Heart right ventricle (tissue), 16 donors: ENCODE data around the gene MYO5C. TPM values are rescaled to one million over a fixed set of nuclear protein-coding genes. Genes with fewer than 3 reads are reported as not detected.

Experiments
- ATAC-seq, 8 donors: fragments of 200-7000 bp; cut with Tn5 transposase; one replicate each; pipeline ENCODE4 v1.9.1; 2020; ENCODE audit warnings: mild to moderate bottlenecking in 8 of 8, moderate library complexity in 8 of 8, moderate number of reproducible peaks in 1 of 8
- DNase-seq, 2 donors: peaks; one replicate each; pipeline ENCODE4 v3.0.0-alpha.2; 2020
- H3K27ac ChIP-seq, 10 donors: fragments of 200-600 bp; sonication (generic) in 2 of 10; one replicate each; pipeline versions ENCODE4 v1.5.0 to v1.8.0; 2020 to 2022; ENCODE audit warnings: mild to moderate bottlenecking in 3 of 10
- H3K27me3 ChIP-seq, 7 donors: fragments of 200-600 bp; one replicate each; pipeline ENCODE4 v1.8.0; 2021 to 2022; ENCODE audit warnings: mild to moderate bottlenecking in 2 of 7
- H3K36me3 ChIP-seq, 9 donors: fragments of 200-600 bp; sonication (generic) in 1 of 9; one replicate each; pipeline versions ENCODE4 v1.5.0 to v1.8.0; 2020 to 2022; ENCODE audit warnings: mild to moderate bottlenecking in 2 of 9
- H3K4me1 ChIP-seq, 9 donors: fragments of 200-600 bp; sonication (generic) in 1 of 9; one replicate each; pipeline versions ENCODE4 v1.5.0 to v1.8.0; 2020 to 2022; ENCODE audit warnings: mild to moderate bottlenecking in 4 of 9
- H3K4me3 ChIP-seq, 10 donors: fragments of 200-600 bp; sonication (generic) in 2 of 10; one replicate each; pipeline versions ENCODE4 v1.5.0 to v1.8.0; 2020 to 2022; ENCODE audit warnings: mild to moderate bottlenecking in 7 of 10, moderate library complexity in 2 of 10
- H3K9me3 ChIP-seq, 11 donors: fragments of 200-600 bp in 10 of 11; sonication (generic) in 2 of 11; one replicate each; pipeline versions ENCODE4 v1.5.0 to v1.8.0; 2013 to 2022; ENCODE audit warnings: mild to moderate bottlenecking in 2 of 11, control low read depth in 1 of 11, moderate library complexity in 1 of 11
- CTCF ChIP-seq, 9 donors: fragments of 200-600 bp; sonication (generic) in 2 of 9; IDR thresholded peaks; one replicate each; pipeline versions ENCODE4 v1.5.0 to v1.8.0; 2021 to 2022; ENCODE audit warnings: antibody characterized with exemption in 9 of 9, mild to moderate bottlenecking in 5 of 9, moderate library complexity in 1 of 9
- WGBS, 2 donors: extraction: QIAGEN DNeasy Blood & Tissue Kit; methylation state at CpG; one replicate each; pipeline ENCODE4 v1.1.7; 2013; ENCODE audit warnings: inconsistent platforms in 1 of 2; 5-methylcytosine and 5-hydroxymethylcytosine counted together
- intact Hi-C, 10 donors: fragments of 100-400 bp; cut with DNase I; formaldehyde crosslinking; loops; one replicate each; pipeline versions ENCODE4 v1.11.1 to v1.14.2; 2022
- polyA plus RNA-seq, 2 donors: library from polyadenylated mRNA; stranded (reverse); fragments of 200-250 nt; gene quantifications; one replicate each; pipeline ENCODE4 v1.2.3, GENCODE V29; 2013
- total RNA-seq, 10 donors: library from RNA; stranded (reverse); fragmentation: NEBNext Ultra II Directional in 3 of 10; extraction: Animal tissue kit (Norgen Biotek cat#: 25700) in 3 of 10; gene quantifications; one replicate each; pipeline versions ENCODE4 v1.2.1 to v1.2.4, GENCODE V29; 2021 to 2023
- donor health status: Arrhythmogenic right ventricular cardiomyopathy.
- donor health status: ischemic (EF 13 %, LVEDD 7.1; RV severe dilation, severe dysfunction).
- donor health status: healthy with polysubstance abuse.
- donor health status: DM: no; HTN: yes; CAD: no.
- donor health status: DM: no; HTN: no; CAD: no.
- donor health status: ischemic (EF 25% LVEDD 6.9; RV normal size, moderate dysfunction).
- donor health status: ischemic (EF 25% LVEDD 5.7; RV mildly dilated, moderate dysfunction).
- donor health status: healthy.
- donor health status: DM: yes; HTN: yes; CAD: no.
- donor health status: Ischemic cardiomyopathy.
- donor health status: ischemic (EF 35%, LVEDD 5.7; RV mildly dilated, moderate dysfunction).
- donor health status: nonischemic (EF 11% LVEDD 7.7; RV severe dilation, severe dysfunction).
- donor health status: DM: yes; HTN: yes; CAD: no.
- donor health status: PGD.
- donor health status: ischemic (EF 29% LVEDD 5.4; RV normal size, mild dysfunction).
- donor health status: nonischemic (EF 23%, LVEDD 6.1; RV moderate dilation, normal function).

MYO5C gene
- total and polyA plus RNA-seq, 12 donors: 0.75 to 3.5 (median 2.1) TPM

- DNase-seq (no peak), ATAC-seq (no peak)
- peak in 4 of 9 donors; percentile 11 to 25 (median 22) for TF ChIP-seq CTCF (IDR thresholded peaks at IDR 0.05)
- peaks cover 0 to 15% (median 8%) of the 10 kb centered on the region in 9 donors for H3K4me1 ChIP-seq
- H3K36me3 ChIP-seq: peaks cover 0 to 68% (median 0%) of the 10 kb centered on the region in 9 donors
- peak overlapping the region in 1 of 10 donors; percentile 59 for H3K27ac ChIP-seq
- H3K9me3 ChIP-seq: no peaks in the 10 kb centered on the region
- H3K4me3 ChIP-seq: no peak overlapping the region
- 67 to 68% methylated on average over 4 of the region's 4 CpGs for WGBS, 2 donors
- intact Hi-C loops: loop anchor here in 7 of 10 donors (5.0 to 10.0 kb wide), 8 partner anchors 72 to 398 kb away; partner anchors contain the start of genes ARPP19 (in 2 of the 7) and MYO5A (in 1 of the 7)
- H3K27me3 ChIP-seq: no peaks in the 10 kb centered on the region
Observed at GRCh38 chr15:52336529-52336928, 40.9 kb upstream of the MYO5C start.

- Histone ChIP-seq H3K9me3 (no peaks in the 10 kb centered on the region), H3K4me3 (no peak overlapping the region), H3K36me3 (peaks cover 0 to 70% (median 0%) of the 10 kb centered on the region in 9 donors), H3K27me3 (no peaks in the 10 kb centered on the region), H3K27ac (no peak overlapping the region), H3K4me1 (peaks cover 0 to 15% (median 8%) of the 10 kb centered on the region in 9 donors)
- 80 to 84% methylated on average over 3 of the region's 3 CpGs for WGBS, 2 donors
- no peak for TF ChIP-seq CTCF (IDR thresholded peaks at IDR 0.05)
- ATAC-seq (no peak), DNase-seq (no peak)
- intact Hi-C loops: loop anchor here in 7 of 10 donors (5.0 to 10.0 kb wide), 9 partner anchors 70 to 400 kb away; partner anchors contain the start of genes ARPP19 (in 2 of the 7) and MYO5A (in 2 of the 7)
Observed at GRCh38 chr15:52334491-52335160, 39.0 kb upstream of the MYO5C start.

GRCh38 chr15:52331490-52332240 is 36.1 kb upstream of the MYO5C start:
- H3K9me3 ChIP-seq: no peaks in the 10 kb centered on the region
- H3K4me1 ChIP-seq: peaks cover 0 to 9% (median 0%) of the 10 kb centered on the region in 9 donors
- DNase-seq (no peak), ATAC-seq (peak in 7 of 8 donors; percentile 56 to 78 (median 63))
- WGBS, 2 donors: 49 to 52% methylated on average over 6 of the region's 6 CpGs
- no peak overlapping the region for H3K27ac ChIP-seq
- peaks cover 0 to 78% (median 2%) of the 10 kb centered on the region in 9 donors for H3K36me3 ChIP-seq
- no peaks in the 10 kb centered on the region for H3K27me3 ChIP-seq
- intact Hi-C loops: loop anchor here in 7 of 10 donors (2.0 to 10.0 kb wide), 8 partner anchors 67 to 403 kb away; partner anchors contain the start of genes ARPP19 (in 2 of the 7) and MYO5A (in 2 of the 7)
- H3K4me3 ChIP-seq: no peak overlapping the region
- TF ChIP-seq CTCF (IDR thresholded peaks at IDR 0.05): peak in 8 of 9 donors; percentile 16 to 65 (median 49)

- H3K4me1 ChIP-seq: peaks cover 0 to 9% (median 0%) of the 10 kb centered on the region in 9 donors
- no peak overlapping the region for H3K27ac ChIP-seq
- intact Hi-C loops: loop anchor here in 8 of 10 donors (2.0 to 10.0 kb wide), 9 partner anchors 55 to 405 kb away; partner anchors contain the start of genes ARPP19 (in 2 of the 8) and MYO5A (in 2 of the 8)
- 92 to 94% methylated on average over 1 of the region's 1 CpG for WGBS, 2 donors
- peaks cover 0 to 78% (median 12%) of the 10 kb centered on the region in 9 donors for H3K36me3 ChIP-seq
- H3K27me3 ChIP-seq: no peaks in the 10 kb centered on the region
- DNase-seq (no peak), ATAC-seq (no peak)
- TF ChIP-seq CTCF (IDR thresholded peaks at IDR 0.05): no peak
- H3K4me3 ChIP-seq: no peak overlapping the region
- no peaks in the 10 kb centered on the region for H3K9me3 ChIP-seq
Observed at GRCh38 chr15:52329987-52330386, 34.4 kb upstream of the MYO5C start.
